Adipose tissue (tissue), 3 donors: ENCODE data around the gene RORB. TPM values are rescaled to one million over a fixed set of nuclear protein-coding genes. Genes with fewer than 3 reads are reported as not detected.

Source experiments
- H3K27ac ChIP-seq: one replicate; pipeline ENCODE4 v1.5.1; 2013; ENCODE audit warnings: low read depth, low read length
- WGBS, 3 donors: extraction: QIAGEN DNeasy Blood & Tissue Kit; methylation state at CpG; one replicate each; pipeline ENCODE4 v1.1.7; 2013; 5-methylcytosine and 5-hydroxymethylcytosine counted together
- polyA plus RNA-seq, 3 donors: library from polyadenylated mRNA; stranded (reverse); fragments of 200-250 nt; gene quantifications; one replicate each; pipeline ENCODE4 v1.2.3, GENCODE V29; 2013
- donor health status: healthy with polysubstance abuse.
- donor health status: Bipolar disorder and iron deficiency.
- donor health status: healthy.

Gene RORB
- polyA plus RNA-seq, 3 donors, result 0.09 to 0.92 (median 0.45) TPM

GRCh38 chr9:74736646-74737045, 239.5 kb downstream of the RORB start:
- 81 to 89% (median 88%) methylated on average over 4 of the region's 4 CpGs for WGBS, 3 donors
- no peak overlapping the region for H3K27ac ChIP-seq

GRCh38 chr9:74742191-74742790, 245.2 kb downstream of the RORB start:
- 56 to 100% (median 96%) methylated on average over 1 of the region's 1 CpG for WGBS, 3 donors
- H3K27ac ChIP-seq, result no peak overlapping the region
